ENCODE measurements around the gene PDCD7.
"Not testable (repeated sequence)": the region's sequence is repeated elsewhere in the genome, so short reads cannot be mapped to it uniquely, and the experiment has no call there.

PDCD7 gene

GRCh38 chr15:65101411-65101890 lies 32.2 kb downstream of the PDCD7 start:
- H4K20me1 ChIP-seq (ENCODE audit: insufficient read depth, low read length), result no peaks in the 10 kb centered on the region
- H3K9ac ChIP-seq (ENCODE audit: low read length), result no peak overlapping the region
- H3K79me2 ChIP-seq (ENCODE audit: insufficient read depth, low read length), result no peaks in the 10 kb centered on the region
- H2AFZ ChIP-seq (ENCODE audit: low read length), result no peak overlapping the region
- no peak overlapping the region for H3K4me3 ChIP-seq (ENCODE audit: low read depth, low read length, poor library complexity, severe bottlenecking)
- no peaks in the 10 kb centered on the region for H3K27me3 ChIP-seq (ENCODE audit: insufficient read depth, low read length)
- H3K4me1 ChIP-seq (ENCODE audit: insufficient read depth, low read length, severe bottlenecking), result no peaks in the 10 kb centered on the region
- H3K9me2 ChIP-seq (ENCODE audit: low read depth, low read length), result no peaks in the 10 kb centered on the region
- no peaks in the 10 kb centered on the region for H3F3A ChIP-seq (ENCODE audit: insufficient read depth, low read length)
- no peak overlapping the region for H3K4me2 ChIP-seq (ENCODE audit: low read length)
- peaks cover 33% of the 10 kb centered on the region; the same call in 1 of the 2 replicates for H3K36me3 ChIP-seq (ENCODE audit: insufficient read depth, low read length)
- TF ChIP-seq CTCF (IDR thresholded peaks at IDR 0.05; ENCODE audit: low read length) (peak; percentile 92), EZH2 (IDR thresholded peaks at IDR 0.05; ENCODE audit: borderline replicate concordance, low read length) (no peak)
- no peak overlapping the region for H3K27ac ChIP-seq (ENCODE audit: low read depth, low read length, poor library complexity, severe bottlenecking)
- no peaks in the 10 kb centered on the region for H3K9me3 ChIP-seq (ENCODE audit: low read length)

GRCh38 chr15:65100442-65100841 lies 33.2 kb downstream of the PDCD7 start:
- Histone ChIP-seq H3F3A (ENCODE audit: insufficient read depth, low read length) (no peaks in the 10 kb centered on the region), H3K27ac (ENCODE audit: low read depth, low read length, poor library complexity, severe bottlenecking) (no peak overlapping the region), H3K4me3 (ENCODE audit: low read depth, low read length, poor library complexity, severe bottlenecking) (no peak overlapping the region), H3K9me2 (ENCODE audit: low read depth, low read length) (no peaks in the 10 kb centered on the region), H3K9ac (ENCODE audit: low read length) (no peak overlapping the region), H3K4me2 (ENCODE audit: low read length) (no peak overlapping the region), H3K36me3 (ENCODE audit: insufficient read depth, low read length) (peaks cover 24% of the 10 kb centered on the region; the same call in 1 of the 2 replicates), H3K9me3 (ENCODE audit: low read length) (no peaks in the 10 kb centered on the region), H3K27me3 (ENCODE audit: insufficient read depth, low read length) (no peaks in the 10 kb centered on the region), H2AFZ (ENCODE audit: low read length) (no peak overlapping the region), H3K4me1 (ENCODE audit: insufficient read depth, low read length, severe bottlenecking) (no peaks in the 10 kb centered on the region), H4K20me1 (ENCODE audit: insufficient read depth, low read length) (no peaks in the 10 kb centered on the region), H3K79me2 (ENCODE audit: insufficient read depth, low read length) (no peaks in the 10 kb centered on the region)
- TF ChIP-seq CTCF (IDR thresholded peaks at IDR 0.05; ENCODE audit: low read length) (no peak), EZH2 (IDR thresholded peaks at IDR 0.05; ENCODE audit: borderline replicate concordance, low read length) (no peak)

GRCh38 chr15:65099801-65100200 lies 33.8 kb downstream of the PDCD7 start:
- H3K27ac ChIP-seq (ENCODE audit: low read depth, low read length, poor library complexity, severe bottlenecking); H3K4me2 ChIP-seq (ENCODE audit: low read length); H3K9me2 ChIP-seq (ENCODE audit: low read depth, low read length); H3K9ac ChIP-seq (ENCODE audit: low read length); H3K79me2 ChIP-seq (ENCODE audit: insufficient read depth, low read length); H3F3A ChIP-seq (ENCODE audit: insufficient read depth, low read length); H3K4me3 ChIP-seq (ENCODE audit: low read depth, low read length, poor library complexity, severe bottlenecking); H2AFZ ChIP-seq (ENCODE audit: low read length); H3K4me1 ChIP-seq (ENCODE audit: insufficient read depth, low read length, severe bottlenecking); H3K9me3 ChIP-seq (ENCODE audit: low read length); H3K27me3 ChIP-seq (ENCODE audit: insufficient read depth, low read length); H4K20me1 ChIP-seq (ENCODE audit: insufficient read depth, low read length): not testable (repeated sequence)
- H3K36me3 ChIP-seq (ENCODE audit: insufficient read depth, low read length), result peaks cover 19% of the 10 kb centered on the region; the same call in 1 of the 2 replicates

- H3K9ac ChIP-seq (ENCODE audit: low read length), result no peak overlapping the region
- no peak overlapping the region for H2AFZ ChIP-seq (ENCODE audit: low read length)
- no peaks in the 10 kb centered on the region for H3K4me1 ChIP-seq (ENCODE audit: insufficient read depth, low read length, severe bottlenecking)
- no peaks in the 10 kb centered on the region for H3K79me2 ChIP-seq (ENCODE audit: insufficient read depth, low read length)
- no peaks in the 10 kb centered on the region for H3K9me3 ChIP-seq (ENCODE audit: low read length)
- H3K27me3 ChIP-seq (ENCODE audit: insufficient read depth, low read length), result no peaks in the 10 kb centered on the region
- no peaks in the 10 kb centered on the region for H3F3A ChIP-seq (ENCODE audit: insufficient read depth, low read length)
- H3K36me3 ChIP-seq (ENCODE audit: insufficient read depth, low read length), result peaks cover 19% of the 10 kb centered on the region; the same call in 1 of the 2 replicates
- no peak overlapping the region for H3K4me3 ChIP-seq (ENCODE audit: low read depth, low read length, poor library complexity, severe bottlenecking)
- no peak overlapping the region for H3K27ac ChIP-seq (ENCODE audit: low read depth, low read length, poor library complexity, severe bottlenecking)
- H3K9me2 ChIP-seq (ENCODE audit: low read depth, low read length), result no peaks in the 10 kb centered on the region
- H4K20me1 ChIP-seq (ENCODE audit: insufficient read depth, low read length), result no peaks in the 10 kb centered on the region
- TF ChIP-seq EZH2 (IDR thresholded peaks at IDR 0.05; ENCODE audit: borderline replicate concordance, low read length) (no peak), CTCF (IDR thresholded peaks at IDR 0.05; ENCODE audit: low read length) (no peak)
- H3K4me2 ChIP-seq (ENCODE audit: low read length), result no peak overlapping the region
Measured at GRCh38 chr15:65099336-65099735, 34.3 kb downstream of the PDCD7 start.
